Endothelial cell of umbilical vein (primary cell): Measurements from ENCODE around the gene RNF125. TPM values are rescaled to one million over a fixed set of nuclear protein-coding genes. Genes with fewer than 3 reads are reported as not detected.

Experiments used
- BruUV-seq: library from RNA; stranded (reverse); fragments of 400-500 nt; replicated peaks from 2 replicates; lab custom pipeline; 2021; lab: Mats Ljungman, UMichigan
- CTCF ChIA-PET: fragments of 300-600, 350-600 bp; sonication (Branson Sonifier 250); formaldehyde crosslinking; loops from one replicate; lab custom pipeline; 2021; ENCODE audit warnings: antibody characterized with exemption, inconsistent platforms; lab: Charles Lee
- POLR2A ChIA-PET: fragments of 300-600, 350-600 bp; sonication (Branson Sonifier 250); formaldehyde crosslinking; loops from one replicate; lab custom pipeline; 2021; ENCODE audit warnings: antibody characterized with exemption, inconsistent platforms; lab: Charles Lee
- DNase-seq: peaks from one replicate; pipeline ENCODE4 v3.0.0-alpha.2; 2011; ENCODE audit warnings: low read depth, low spot score
- FAIRE-seq: peaks from 2 replicates; lab custom pipeline; 2011; peaks lifted over from hg19 to GRCh38; lab: Jason Lieb, UNC
- H2AFZ ChIP-seq: 2 replicates; pipeline ENCODE4 v1.6.0; 2012; ENCODE audit warnings: low read depth, low read length, control low read depth, inconsistent platforms
- H3K27ac ChIP-seq: 2 replicates; pipeline ENCODE4 v1.5.1; 2011; ENCODE audit warnings: low read depth, mild to moderate bottlenecking, control low read depth, low read length, moderate library complexity; ENCODE audit not compliant: insufficient read depth
- H3K27me3 ChIP-seq, 2 experiments: 2 replicates each; pipeline versions ENCODE4 v1.6.0 to v1.6.1; 2011; ENCODE audit warnings: low read length in 2 of 2, mixed read lengths in 1 of 2; ENCODE audit not compliant: control insufficient read depth in 2 of 2, insufficient read depth in 2 of 2
- H3K36me3 ChIP-seq, 2 experiments: 2 replicates in 1 of 2; 3 replicates in 1 of 2; pipeline ENCODE4 v1.5.1; 2011; ENCODE audit warnings: low read length in 2 of 2, mild to moderate bottlenecking in 1 of 2, moderate library complexity in 1 of 2; ENCODE audit not compliant: control insufficient read depth in 2 of 2, insufficient read depth in 2 of 2; ENCODE audit errors: extremely low read depth in 1 of 2
- H3K4me1 ChIP-seq: 3 replicates; pipeline ENCODE4 v1.5.1; 2011; ENCODE audit warnings: mild to moderate bottlenecking, low read length; ENCODE audit not compliant: control insufficient read depth, insufficient read depth; ENCODE audit errors: extremely low read depth
- H3K4me2 ChIP-seq: 2 replicates; pipeline ENCODE4 v1.6.1; 2011; ENCODE audit warnings: low read length, control low read depth, mixed read lengths; ENCODE audit not compliant: insufficient read depth
- H3K4me3 ChIP-seq, 3 experiments: fragments of 200-600 bp in 1 of 3; sonication (generic), shearing (Covaris generic) in 1 of 3; replicated peaks in 1 of 3; 2 replicates each; pipeline ENCODE4 v1.5.1; 2011 to 2016; ENCODE audit warnings: control low read depth in 3 of 3, low read length in 3 of 3, mild to moderate bottlenecking in 2 of 3, inconsistent platforms in 1 of 3, low read depth in 1 of 3, moderate library complexity in 1 of 3; ENCODE audit not compliant: insufficient read depth in 1 of 3
- H3K79me2 ChIP-seq: 2 replicates; pipeline ENCODE4 v1.6.0; 2012; ENCODE audit warnings: low read length, inconsistent platforms; ENCODE audit not compliant: control insufficient read depth, insufficient read depth
- H3K9ac ChIP-seq: replicated peaks from 2 replicates; pipeline ENCODE3; 2011; ENCODE audit warnings: low read length, control low read depth; ENCODE audit not compliant: insufficient read depth; ENCODE audit errors: extremely low read depth
- H3K9me1 ChIP-seq: replicated peaks from 3 replicates; pipeline ENCODE4 v1.6.0; 2011; ENCODE audit warnings: mild to moderate bottlenecking, low read length; ENCODE audit not compliant: control insufficient read depth, insufficient read depth; ENCODE audit errors: extremely low read depth
- H3K9me3 ChIP-seq: replicated peaks from 2 replicates; pipeline ENCODE4 v1.5.1; 2012; ENCODE audit warnings: low read length, inconsistent platforms; ENCODE audit not compliant: control insufficient read depth, insufficient read depth
- H4K20me1 ChIP-seq: replicated peaks from 2 replicates; pipeline ENCODE3; 2011; ENCODE audit warnings: mild to moderate bottlenecking, low read length; ENCODE audit not compliant: control insufficient read depth, insufficient read depth; ENCODE audit errors: extremely low read depth
- EZH2 ChIP-seq: IDR thresholded peaks from 2 replicates; pipeline ENCODE4 v1.6.1; 2012; ENCODE audit warnings: borderline replicate concordance, low read depth, mild to moderate bottlenecking, moderate library complexity, low read length, inconsistent platforms; ENCODE audit not compliant: severe bottlenecking
- FOS ChIP-seq: IDR thresholded peaks from 2 replicates; pipeline ENCODE4 v1.6.1; 2011; ENCODE audit warnings: mild to moderate bottlenecking, low read length, moderate library complexity, borderline replicate concordance; ENCODE audit not compliant: insufficient read depth
- GATA2 ChIP-seq: IDR thresholded peaks from 2 replicates; pipeline ENCODE4 v1.7.0; 2011; ENCODE audit warnings: low read depth, mild to moderate bottlenecking, moderate library complexity, mixed read lengths, low read length; ENCODE audit not compliant: insufficient read length, insufficient read depth
- JUN ChIP-seq: IDR thresholded peaks from 2 replicates; pipeline ENCODE4 v1.6.1; 2011; ENCODE audit warnings: borderline replicate concordance, low read depth; ENCODE audit not compliant: insufficient read length, insufficient read depth
- MYC ChIP-seq: IDR thresholded peaks from one replicate; pipeline ENCODE4 v1.6.1; 2011; ENCODE audit warnings: mild to moderate bottlenecking, low read depth, low read length
- POLR2A ChIP-seq: IDR thresholded peaks from 2 replicates; pipeline ENCODE4 v1.6.1; 2012; ENCODE audit warnings: low read depth, mild to moderate bottlenecking, control low read depth, low read length
- POLR2AphosphoS5 ChIP-seq: IDR thresholded peaks from 2 replicates; pipeline ENCODE4 v1.6.1; 2012; ENCODE audit warnings: low read depth, mild to moderate bottlenecking, control low read depth, low read length, moderate library complexity; ENCODE audit not compliant: insufficient read depth
- dilution Hi-C: fragments of 300-500 bp; cut with MboI; formaldehyde crosslinking; loops from one replicate; pipeline ENCODE4 v1.15.0; 2019; ENCODE audit warnings: low sequenced_read_pairs; ENCODE audit not compliant: extremely low pct_ligation_motif_present
- intact Hi-C: fragments of 100-400 bp; cut with micrococcal nuclease; formaldehyde crosslinking; loops from one replicate; pipeline ENCODE4 v1.10.0; 2022
- polyA plus RNA-seq, 4 experiments: library from polyadenylated mRNA; depleted of rRNA in 3 of 4; stranded (reverse) in 3 of 4; unstranded in 1 of 4; fragments of >200 nt; gene quantifications; 2 replicates each; pipeline versions ENCODE4 v1.2.1 to v1.2.3, GENCODE V29; 2011 to 2012; ENCODE audit warnings: missing spikeins in 1 of 4
- total RNA-seq: library from RNA; stranded (reverse); gene quantifications from 2 replicates; pipeline ENCODE4 v1.2.3, GENCODE V29; 2021
- TF ChIP-seq, protein P1 (sequence below): IDR thresholded peaks from 2 replicates; pipeline ENCODE4 v1.6.1; 2011; ENCODE audit not compliant: insufficient read depth, insufficient read length
- TF ChIP-seq, protein P2 (sequence below), 2 donors: IDR thresholded peaks; 1 replicate in 1 of 2; 2 replicates in 1 of 2; pipeline ENCODE4 v1.5.1; 2011; ENCODE audit warnings: low read length in 2 of 2, mild to moderate bottlenecking in 2 of 2, moderate library complexity in 2 of 2, control low read depth in 1 of 2, inconsistent platforms in 1 of 2, low read depth in 1 of 2; ENCODE audit not compliant: insufficient read depth in 1 of 2; ENCODE audit errors: extremely low read depth in 1 of 2

Gene RNF125
- total and polyA plus RNA-seq, 2 donors (not counting 3 experiments of a cell fraction or from before 2014, with no cell fraction given): 0.73 to 1.3 TPM

DNA sequence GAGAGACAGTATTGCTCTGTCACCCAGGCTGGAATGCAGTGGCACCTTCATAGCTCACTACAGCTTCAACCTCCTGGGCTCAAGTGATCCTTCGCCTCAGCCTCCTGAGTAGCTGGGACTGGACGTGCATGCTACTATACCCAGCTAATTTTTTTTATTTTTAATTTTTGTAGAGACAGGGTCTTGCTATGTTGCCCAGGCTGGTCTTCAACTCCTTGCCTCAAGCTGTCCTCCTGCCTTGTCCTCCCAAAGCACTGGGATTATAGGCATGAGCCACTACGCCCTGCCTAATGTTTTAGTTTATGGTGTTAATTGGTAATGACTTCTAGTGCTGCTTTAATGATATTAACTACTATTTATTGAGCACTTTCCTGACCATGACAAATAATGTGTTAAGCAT lies 91.4 kb downstream of the RNF125 start:
- no peaks in the 10 kb centered on the region for H4K20me1 ChIP-seq
- dilution Hi-C loops: no loop called here
- H3K4me3 ChIP-seq: no peak overlapping the region
- no peak overlapping the region for H3K9ac ChIP-seq
- peaks cover 80% of the 10 kb centered on the region for H3K79me2 ChIP-seq
- TF ChIP-seq JUN (no peak), EZH2 (no peak), FOS (no peak), POLR2A (no peak), GATA2 (no peak), POLR2AphosphoS5 (no peak), MYC (no peak)
- TF ChIP-seq, protein P1, sequence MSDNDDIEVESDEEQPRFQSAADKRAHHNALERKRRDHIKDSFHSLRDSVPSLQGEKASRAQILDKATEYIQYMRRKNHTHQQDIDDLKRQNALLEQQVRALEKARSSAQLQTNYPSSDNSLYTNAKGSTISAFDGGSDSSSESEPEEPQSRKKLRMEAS: no peak
- TF ChIP-seq, protein P2, sequence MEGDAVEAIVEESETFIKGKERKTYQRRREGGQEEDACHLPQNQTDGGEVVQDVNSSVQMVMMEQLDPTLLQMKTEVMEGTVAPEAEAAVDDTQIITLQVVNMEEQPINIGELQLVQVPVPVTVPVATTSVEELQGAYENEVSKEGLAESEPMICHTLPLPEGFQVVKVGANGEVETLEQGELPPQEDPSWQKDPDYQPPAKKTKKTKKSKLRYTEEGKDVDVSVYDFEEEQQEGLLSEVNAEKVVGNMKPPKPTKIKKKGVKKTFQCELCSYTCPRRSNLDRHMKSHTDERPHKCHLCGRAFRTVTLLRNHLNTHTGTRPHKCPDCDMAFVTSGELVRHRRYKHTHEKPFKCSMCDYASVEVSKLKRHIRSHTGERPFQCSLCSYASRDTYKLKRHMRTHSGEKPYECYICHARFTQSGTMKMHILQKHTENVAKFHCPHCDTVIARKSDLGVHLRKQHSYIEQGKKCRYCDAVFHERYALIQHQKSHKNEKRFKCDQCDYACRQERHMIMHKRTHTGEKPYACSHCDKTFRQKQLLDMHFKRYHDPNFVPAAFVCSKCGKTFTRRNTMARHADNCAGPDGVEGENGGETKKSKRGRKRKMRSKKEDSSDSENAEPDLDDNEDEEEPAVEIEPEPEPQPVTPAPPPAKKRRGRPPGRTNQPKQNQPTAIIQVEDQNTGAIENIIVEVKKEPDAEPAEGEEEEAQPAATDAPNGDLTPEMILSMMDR (IDR thresholded peaks at IDR 0.05; ENCODE audit: extremely low read depth in 1 of 2, insufficient read depth in 1 of 2, low read depth in 1 of 2, low read length in 2 of 2): no peak
- DNase-seq (no peak), FAIRE-seq (no peak)
- H3K9me3 ChIP-seq: no peaks in the 10 kb centered on the region
- no TSS peak for BruUV-seq
- H3K9me1 ChIP-seq: no peaks in the 10 kb centered on the region
- H3K27ac ChIP-seq: no peak overlapping the region
- ChIA-PET CTCF (no interaction called here), POLR2A (no interaction called here)
- H3K4me2 ChIP-seq: no peak overlapping the region
- no peaks in the 10 kb centered on the region for H3K36me3 ChIP-seq
- peaks cover 4% of the 10 kb centered on the region for H3K4me1 ChIP-seq
- H2AFZ ChIP-seq: no peak overlapping the region
- no peaks in the 10 kb centered on the region for H3K27me3 ChIP-seq
- intact Hi-C loops: no loop called here
